ENCODE data around the gene HSPA12B. TPM values are rescaled to one million over a fixed set of nuclear protein-coding genes. Genes with fewer than 3 reads are reported as not detected.

HSPA12B gene
- total and polyA plus RNA-seq, 3 donors from 2014 or later: 8.0 to 11.1 (median 10.7) TPM

GRCh38 chr20:3705970-3706739 is 26.3 kb upstream of the HSPA12B start:
- no peak for DNase-seq
- H3K9me3 ChIP-seq: no peaks in the 10 kb centered on the region
- TF ChIP-seq POLR2A (IDR thresholded peaks at IDR 0.05) (no peak), CTCF (IDR thresholded peaks at IDR 0.05) (no peak)
- H3K27ac ChIP-seq: no peak overlapping the region
- H3K4me1 ChIP-seq: no peaks in the 10 kb centered on the region
- H3K27me3 ChIP-seq: no peaks in the 10 kb centered on the region
- H3K4me3 ChIP-seq: no peak overlapping the region
- intact Hi-C loops (cut with DNase I; ENCODE audit: low total_unique reads): no loop called here
- no peaks in the 10 kb centered on the region for H3K36me3 ChIP-seq (ENCODE audit: low read depth, missing control alignments)
- 93 to 95% methylated on average over 20 to 31 of the region's 31 CpGs for WGBS, 2 donors

GRCh38 chr20:3706774-3707507 is 25.5 kb upstream of the HSPA12B start:
- whole genome bisulfite sequencing, 2 donors: 77 to 89% methylated on average over 6 to 10 of the region's 10 CpGs
- no peaks in the 10 kb centered on the region for H3K9me3 ChIP-seq
- no peak overlapping the region for H3K27ac ChIP-seq
- H3K27me3 ChIP-seq: no peaks in the 10 kb centered on the region
- no peak for DNase-seq
- intact Hi-C loops (cut with DNase I; ENCODE audit: low total_unique reads): no loop called here
- no peaks in the 10 kb centered on the region for H3K36me3 ChIP-seq (ENCODE audit: low read depth, missing control alignments)
- no peak overlapping the region for H3K4me3 ChIP-seq
- TF ChIP-seq POLR2A (IDR thresholded peaks at IDR 0.05) (no peak), CTCF (IDR thresholded peaks at IDR 0.05) (no peak)
- no peaks in the 10 kb centered on the region for H3K4me1 ChIP-seq

- Histone ChIP-seq H3K4me3 (no peak overlapping the region), H3K9me3 (no peaks in the 10 kb centered on the region), H3K4me1 (no peaks in the 10 kb centered on the region), H3K36me3 (ENCODE audit: low read depth, missing control alignments) (no peaks in the 10 kb centered on the region), H3K27me3 (no peaks in the 10 kb centered on the region), H3K27ac (no peak overlapping the region)
- TF ChIP-seq POLR2A (IDR thresholded peaks at IDR 0.05): no peak
- TF ChIP-seq CTCF (IDR thresholded peaks at IDR 0.05): no peak
- intact Hi-C loops (cut with DNase I; ENCODE audit: low total_unique reads): no loop called here
- WGBS, 2 donors: 81 to 97% methylated on average over 3 of the region's 3 CpGs
- no peak for DNase-seq
Measured at GRCh38 chr20:3707508-3707899, 25.0 kb upstream of the HSPA12B start.

GRCh38 chr20:3710011-3710466 is 22.4 kb upstream of the HSPA12B start:
- H3K4me3 ChIP-seq: no peak overlapping the region
- H3K27me3 ChIP-seq: no peaks in the 10 kb centered on the region
- 77 to 79% methylated on average over 5 to 6 of the region's 6 CpGs for WGBS, 2 donors
- TF ChIP-seq POLR2A (IDR thresholded peaks at IDR 0.05) (no peak), CTCF (IDR thresholded peaks at IDR 0.05) (no peak)
- no peak for DNase-seq
- intact Hi-C loops (cut with DNase I; ENCODE audit: low total_unique reads): loop anchor here (5.0 kb wide), 1 partner anchor 33 kb away; no protein-coding TSS in a partner anchor
- no peaks in the 10 kb centered on the region for H3K9me3 ChIP-seq
- no peaks in the 10 kb centered on the region for H3K4me1 ChIP-seq
- no peaks in the 10 kb centered on the region for H3K36me3 ChIP-seq (ENCODE audit: low read depth, missing control alignments)
- no peak overlapping the region for H3K27ac ChIP-seq

All from testis (tissue), 3 donors.